OCI-LY7 (cell line): ENCODE results near the gene LRRC4B. TPM values are rescaled to one million over a fixed set of nuclear protein-coding genes. Genes with fewer than 3 reads are reported as not detected.

Source experiments
- BruUV-seq: library from RNA; stranded (reverse); fragments of 400-500 nt; replicated peaks from 2 replicates; lab custom pipeline; 2021; lab: Mats Ljungman, UMichigan
- CTCF ChIA-PET: fragments of 300-600 bp; sonication (Branson Sonifier 250); formaldehyde crosslinking; loops from one replicate; lab custom pipeline; 2022; ENCODE audit warnings: antibody characterized with exemption; ENCODE audit not compliant: unreplicated experiment; lab: Charles Lee
- POLR2A ChIA-PET: fragments of 300-600 bp; sonication (Branson Sonifier 250); formaldehyde crosslinking; loops from one replicate; lab custom pipeline; 2022; ENCODE audit warnings: antibody characterized with exemption; lab: Charles Lee
- DNase-seq: peaks from one replicate; pipeline ENCODE4 v3.0.0-alpha.2; 2015; ENCODE audit warnings: low spot score
- H2AFZ ChIP-seq: fragments of 200-600 bp; sonication (generic), shearing (Covaris generic); 2 replicates; pipeline ENCODE4 v1.6.1; 2014; ENCODE audit warnings: mild to moderate bottlenecking, antibody characterized with exemption, low read length, moderate library complexity
- H3K27ac ChIP-seq: fragments of 200-600 bp; sonication (generic); 2 replicates; pipeline ENCODE4 v1.5.1; 2014; ENCODE audit warnings: mixed run types, low read depth, mild to moderate bottlenecking, moderate library complexity, low read length, inconsistent platforms; ENCODE audit not compliant: poor library complexity, severe bottlenecking
- H3K36me3 ChIP-seq: fragments of 200-600 bp; sonication (generic); 2 replicates; pipeline ENCODE4 v1.6.1; 2014; ENCODE audit warnings: mild to moderate bottlenecking, antibody characterized with exemption, low read length, moderate library complexity, mixed read lengths; ENCODE audit not compliant: insufficient read depth
- H3K4me1 ChIP-seq: fragments of 200-600 bp; sonication (generic); 2 replicates; pipeline ENCODE4 v1.5.1; 2014; ENCODE audit warnings: mild to moderate bottlenecking, low read length; ENCODE audit not compliant: insufficient read depth, poor library complexity, severe bottlenecking
- H3K4me2 ChIP-seq: fragments of 200-600 bp; sonication (generic); 2 replicates; pipeline ENCODE4 v1.6.1; 2014; ENCODE audit warnings: mild to moderate bottlenecking, low read length
- H3K4me3 ChIP-seq: fragments of 200-600 bp; sonication (generic); 2 replicates; pipeline ENCODE4 v1.5.1; 2014; ENCODE audit warnings: mild to moderate bottlenecking, low read depth, low read length; ENCODE audit not compliant: poor library complexity, severe bottlenecking
- H3K79me2 ChIP-seq: fragments of 200-600 bp; sonication (generic); 2 replicates; pipeline ENCODE4 v1.6.1; 2016; ENCODE audit warnings: low read depth, mild to moderate bottlenecking, low read length, moderate library complexity, mixed read lengths; ENCODE audit not compliant: insufficient read depth
- H3K9me2 ChIP-seq: fragments of 200-600 bp; sonication (generic); 2 replicates; pipeline ENCODE4 v1.6.1; 2016; ENCODE audit warnings: mild to moderate bottlenecking, low read length, mixed read lengths; ENCODE audit not compliant: insufficient read depth
- H3K9me3 ChIP-seq: fragments of 200-600 bp; sonication (generic); 2 replicates; pipeline ENCODE4 v1.6.1; 2014; ENCODE audit warnings: mild to moderate bottlenecking, mixed run types, low read length, mixed read lengths
- H4K20me1 ChIP-seq: fragments of 200-600 bp; sonication (generic); 2 replicates; pipeline ENCODE4 v1.6.1; 2014; ENCODE audit warnings: mild to moderate bottlenecking, antibody characterized with exemption, low read length, moderate library complexity, mixed read lengths; ENCODE audit not compliant: insufficient read depth
- CTCF ChIP-seq: fragments of 200-600 bp; sonication (generic); conservative IDR thresholded peaks from 2 replicates; pipeline ENCODE4 v1.5.1; 2014; ENCODE audit warnings: mild to moderate bottlenecking, antibody characterized with exemption, low read length, moderate library complexity, mixed read lengths
- EZH2phosphoT487 ChIP-seq: fragments of 200-600 bp; sonication (generic); IDR thresholded peaks from 2 replicates; pipeline ENCODE4 v1.6.1; 2018; ENCODE audit warnings: low read depth, borderline replicate concordance, mild to moderate bottlenecking, mixed run types, antibody characterized with exemption, low read length, moderate library complexity, mixed read lengths
- intact Hi-C: fragments of 100-400 bp; cut with micrococcal nuclease; formaldehyde crosslinking; loops from one replicate; pipeline ENCODE4 v1.10.0; 2022; ENCODE audit not compliant: unreplicated experiment
- total RNA-seq, 2 experiments: library from RNA; depleted of rRNA in 1 of 2; stranded (reverse); fragments of >200 nt in 1 of 2; shearing (Covaris generic) in 1 of 2; gene quantifications; 2 replicates each; pipeline ENCODE4 v1.2.3, GENCODE V29; 2014 to 2022

LRRC4B gene
- total RNA-seq, 2 experiments from 2014 or later: 0.29 TPM; not detected in 1

GRCh38 chr19:50468818-50469217 lies 99.4 kb downstream of the LRRC4B start:
- Histone ChIP-seq H4K20me1 (no peaks in the 10 kb centered on the region), H3K79me2 (no peaks in the 10 kb centered on the region), H2AFZ (no peak overlapping the region), H3K36me3 (no peaks in the 10 kb centered on the region), H3K4me3 (no peak overlapping the region), H3K4me1 (no peaks in the 10 kb centered on the region), H3K9me3 (no peaks in the 10 kb centered on the region), H3K9me2 (no peaks in the 10 kb centered on the region), H3K27ac (no peak overlapping the region), H3K4me2 (no peak overlapping the region)
- ChIA-PET CTCF (no interaction called here), POLR2A (no interaction called here)
- BruUV-seq: no TSS peak
- TF ChIP-seq CTCF: no peak
- TF ChIP-seq EZH2phosphoT487: no peak
- DNase-seq: no peak
- intact Hi-C loops: no loop called here

GRCh38 chr19:50467566-50467965 lies 100.7 kb downstream of the LRRC4B start:
- Histone ChIP-seq H3K4me2 (no peak overlapping the region), H3K27ac (no peak overlapping the region), H3K9me2 (no peaks in the 10 kb centered on the region), H3K4me1 (no peaks in the 10 kb centered on the region), H3K9me3 (no peaks in the 10 kb centered on the region), H3K4me3 (no peak overlapping the region), H4K20me1 (no peaks in the 10 kb centered on the region), H3K79me2 (no peaks in the 10 kb centered on the region), H3K36me3 (no peaks in the 10 kb centered on the region), H2AFZ (no peak overlapping the region)
- POLR2A ChIA-PET: no interaction called here
- intact Hi-C loops: no loop called here
- no peak for TF ChIP-seq EZH2phosphoT487
- TF ChIP-seq CTCF: no peak
- BruUV-seq: no TSS peak
- CTCF ChIA-PET: no interaction called here
- DNase-seq: no peak

Other genes with a start within 250 kb of the LRRC4B start
- 7.1 and 7.4 TPM in 2 replicates for gene KCNC3, start 239.1 kb downstream of the LRRC4B start, total RNA-seq (2014; rRNA removed; shearing (Covaris generic))
- gene KCNC3, start 239.1 kb downstream of the LRRC4B start, total RNA-seq (2022): 21.7 and 23.4 TPM in 2 replicates
- 2.6 and 5.7 TPM in 2 replicates for gene NAPSA, start 202.8 kb downstream of the LRRC4B start, total RNA-seq (2014; rRNA removed; shearing (Covaris generic))
- gene NAPSA, start 202.8 kb downstream of the LRRC4B start, total RNA-seq (2022): 15.7 and 30.1 TPM in 2 replicates
- gene NR1H2, start 192.0 kb downstream of the LRRC4B start, total RNA-seq (2014; rRNA removed; shearing (Covaris generic)): 52.8 and 65.7 TPM in 2 replicates
- gene NR1H2, start 192.0 kb downstream of the LRRC4B start, total RNA-seq (2022): 41.2 and 53.1 TPM in 2 replicates
- gene POLD1, start 184.1 kb downstream of the LRRC4B start, total RNA-seq (2014; rRNA removed; shearing (Covaris generic)): 147 and 233 TPM in 2 replicates
- 119 and 127 TPM in 2 replicates for gene POLD1, start 184.1 kb downstream of the LRRC4B start, total RNA-seq (2022)
- gene SPIB, start 149.5 kb downstream of the LRRC4B start, total RNA-seq (2014; rRNA removed; shearing (Covaris generic)): 122 and 145 TPM in 2 replicates
- 99.4 and 101 TPM in 2 replicates for gene SPIB, start 149.5 kb downstream of the LRRC4B start, total RNA-seq (2022)
- 10.6 and 15.4 TPM in 2 replicates for gene MYBPC2, start 135.5 kb downstream of the LRRC4B start, total RNA-seq (2014; rRNA removed; shearing (Covaris generic))
- gene MYBPC2, start 135.5 kb downstream of the LRRC4B start, total RNA-seq (2022): 22.2 and 28.2 TPM in 2 replicates
- 44.4 and 45.2 TPM in 2 replicates for gene EMC10, start 91.9 kb downstream of the LRRC4B start, total RNA-seq (2014; rRNA removed; shearing (Covaris generic))
- gene EMC10, start 91.9 kb downstream of the LRRC4B start, total RNA-seq (2022): 37.5 and 39.1 TPM in 2 replicates
- 0.63 and 0.85 TPM in 2 replicates for gene GARIN5A, start 91.6 kb downstream of the LRRC4B start, total RNA-seq (2014; rRNA removed; shearing (Covaris generic))
- gene GARIN5A, start 91.6 kb downstream of the LRRC4B start, total RNA-seq (2022): 0.59 and 1.00 TPM in 2 replicates
- 10.6 and 13.0 TPM in 2 replicates for gene JOSD2, start 57.2 kb downstream of the LRRC4B start, total RNA-seq (2014; rRNA removed; shearing (Covaris generic))
- gene JOSD2, start 57.2 kb downstream of the LRRC4B start, total RNA-seq (2022): 15.9 and 17.8 TPM in 2 replicates
- not detected in 2 replicates for gene ASPDH, start 54.5 kb downstream of the LRRC4B start, total RNA-seq (2014; rRNA removed; shearing (Covaris generic))
- gene ASPDH, start 54.5 kb downstream of the LRRC4B start, total RNA-seq (2022): not detected in 2 replicates
- 0.16 TPM in 1 of 2 replicates, not detected in the other for gene SYT3, start 71.4 kb upstream of the LRRC4B start, total RNA-seq (2014; rRNA removed; shearing (Covaris generic))
- 0.17 and 0.33 TPM in 2 replicates for gene SYT3, start 71.4 kb upstream of the LRRC4B start, total RNA-seq (2022)
- gene C19orf81, start 81.0 kb upstream of the LRRC4B start, total RNA-seq (2014; rRNA removed; shearing (Covaris generic)): 15.2 and 20.0 TPM in 2 replicates
- gene C19orf81, start 81.0 kb upstream of the LRRC4B start, total RNA-seq (2022): 11.4 and 14.2 TPM in 2 replicates
- gene SHANK1, start 151.4 kb upstream of the LRRC4B start, total RNA-seq (2014; rRNA removed; shearing (Covaris generic)): 0.03 TPM in 2 replicates
- 10.7 and 13.1 TPM in 2 replicates for gene SHANK1, start 151.4 kb upstream of the LRRC4B start, total RNA-seq (2022)
- 1.0 and 2.0 TPM in 2 replicates for gene CLEC11A, start 154.9 kb upstream of the LRRC4B start, total RNA-seq (2014; rRNA removed; shearing (Covaris generic))
- 4.2 and 4.5 TPM in 2 replicates for gene CLEC11A, start 154.9 kb upstream of the LRRC4B start, total RNA-seq (2022)
- not detected in 2 replicates for gene GPR32, start 202.0 kb upstream of the LRRC4B start, total RNA-seq (2014; rRNA removed; shearing (Covaris generic))
- gene GPR32, start 202.0 kb upstream of the LRRC4B start, total RNA-seq (2022): not detected in 2 replicates
- not detected in 2 replicates for gene ACP4, start 222.0 kb upstream of the LRRC4B start, total RNA-seq (2014; rRNA removed; shearing (Covaris generic))
- not detected in 2 replicates for gene ACP4, start 222.0 kb upstream of the LRRC4B start, total RNA-seq (2022)